ENCODE measurements around the gene VTN.

VTN gene

GRCh38 chr17:28368915-28369683 lies 1.0 kb downstream of the VTN start:
- no peak for DNase-seq (ENCODE audit: low read depth)

GRCh38 chr17:28368306-28368831 lies 1.7 kb downstream of the VTN start:
- DNase-seq (ENCODE audit: low read depth), result no peak

GRCh38 chr17:28367641-28368305 lies 2.3 kb downstream of the VTN start:
- no peak for DNase-seq (ENCODE audit: low read depth)

DNA sequence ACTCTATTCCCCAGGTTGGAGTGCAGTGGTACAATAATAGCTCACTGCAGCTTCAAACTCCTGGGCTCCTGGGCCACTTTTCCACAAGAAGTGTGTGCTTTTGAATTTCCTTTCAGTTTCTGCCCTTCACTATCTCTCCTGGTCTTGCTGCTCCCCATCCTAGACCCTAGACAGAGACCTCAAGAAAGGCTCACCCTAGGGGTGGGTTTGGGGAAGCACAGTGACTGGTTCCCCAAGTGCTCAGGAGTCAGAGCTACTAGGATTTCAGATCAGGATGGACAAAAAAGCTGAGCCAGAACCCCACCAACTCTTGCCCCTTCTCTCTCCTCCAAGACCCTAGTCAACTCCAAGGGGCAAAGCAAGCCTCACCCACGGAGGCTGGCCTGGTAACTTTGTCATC lies 3.5 kb downstream of the VTN start:
- no peak for DNase-seq (ENCODE audit: low read depth)

GRCh38 chr17:28365487-28365886 lies 4.6 kb downstream of the VTN start:
- DNase-seq (ENCODE audit: low read depth), result no peak

DNA sequence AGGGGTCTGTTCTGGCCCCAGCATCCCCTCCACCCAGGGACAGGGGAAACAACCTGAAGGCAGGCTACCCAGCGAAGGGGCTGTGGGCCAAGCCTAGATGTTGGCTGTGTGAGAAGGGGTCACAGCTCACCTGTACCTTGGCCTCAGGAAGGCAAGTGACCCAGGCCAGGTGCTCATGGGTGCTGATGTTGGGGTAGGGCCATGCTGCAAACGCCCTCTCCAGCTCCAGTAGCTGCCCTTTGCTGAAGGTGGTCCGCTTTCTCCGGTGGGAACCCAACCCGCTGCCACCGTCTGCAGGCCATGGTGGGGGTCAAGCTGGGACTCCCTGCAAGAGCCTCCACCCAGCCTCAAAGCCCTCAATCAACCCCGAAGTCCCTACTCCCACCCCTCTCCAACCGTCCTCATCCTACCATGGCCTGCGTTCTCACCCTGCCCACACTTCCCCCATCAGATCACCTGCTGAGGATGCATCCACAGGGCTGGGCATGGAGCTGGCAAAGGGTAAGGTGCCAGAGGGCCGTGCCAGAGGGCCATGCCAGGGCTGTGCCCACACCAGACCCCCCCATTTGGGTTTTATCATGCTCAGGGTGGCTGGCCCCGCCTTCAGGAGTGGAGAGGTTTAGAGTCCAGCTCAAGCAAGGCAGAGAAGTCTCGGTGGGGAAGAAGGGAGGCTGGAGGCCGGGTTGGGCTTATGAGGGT lies 5.3 kb downstream of the VTN start, which contains the start of gene SEBOX:
Gene SEBOX, minus strand, starts transcription at position 535 of the 699 bp plus-strand sequence. Its CDS starts 48 bp downstream, at position 487.
- DNase-seq (ENCODE audit: low read depth), result no peak

- DNase-seq (ENCODE audit: low read depth), result no peak
Measured at GRCh38 chr17:28363776-28364650, 6.1 kb downstream of the VTN start.

- no peak for DNase-seq (ENCODE audit: low read depth)
Measured at GRCh38 chr17:28363186-28363585, 6.9 kb downstream of the VTN start.

- no peak for DNase-seq (ENCODE audit: low read depth)
Measured at GRCh38 chr17:28357901-28358197, 12.3 kb downstream of the VTN start.

DNA sequence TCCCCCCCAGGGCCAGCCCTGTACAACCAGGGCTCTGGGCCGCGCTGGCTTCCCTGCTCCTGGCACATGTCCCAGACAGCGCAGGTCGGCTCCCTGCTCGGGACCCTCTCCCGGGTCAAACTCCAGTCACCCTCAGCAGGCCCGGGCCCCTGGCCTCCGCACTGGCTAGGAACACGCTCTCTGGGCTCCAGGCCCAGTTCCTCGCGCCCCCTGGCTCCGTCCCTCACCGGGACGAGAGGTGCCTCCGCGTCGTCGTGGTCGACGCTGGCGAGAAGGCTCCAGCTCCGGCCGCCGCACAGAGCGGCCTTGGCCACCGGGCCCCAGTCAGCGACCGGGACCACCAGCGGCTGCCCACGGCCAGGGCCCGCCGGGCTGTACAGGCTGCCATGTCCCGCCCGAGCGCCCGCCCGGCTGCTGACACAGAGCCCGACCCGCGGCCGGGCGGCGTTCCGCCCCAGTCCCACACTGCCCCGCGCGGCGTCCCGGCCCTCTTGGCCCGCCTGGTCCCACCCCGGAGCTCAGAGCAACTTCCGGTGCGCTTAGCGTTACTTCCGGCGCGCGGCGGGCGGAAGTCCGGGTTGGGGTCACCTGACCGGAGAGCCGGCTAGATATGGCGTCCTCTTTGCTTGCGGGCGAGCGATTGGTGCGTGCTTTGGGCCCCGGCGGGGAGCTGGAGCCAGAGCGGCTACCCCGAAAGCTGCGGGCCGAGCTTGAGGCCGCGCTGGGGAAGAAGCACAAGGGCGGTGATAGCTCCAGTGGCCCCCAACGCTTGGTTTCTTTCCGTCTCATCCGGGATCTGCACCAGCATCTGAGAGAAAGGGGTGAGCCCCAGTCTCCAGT lies 12.8 kb downstream of the VTN start, which contains the start of gene POLDIP2:
Gene POLDIP2, minus strand, starts transcription at position 467 of the 840 bp plus-strand sequence. Its CDS starts 79 bp downstream, at position 388.
- DNase-seq (ENCODE audit: low read depth), result peak; percentile 95

GRCh38 chr17:28350271-28350670 lies 19.8 kb downstream of the VTN start:
- no peak for DNase-seq (ENCODE audit: low read depth)

DNA sequence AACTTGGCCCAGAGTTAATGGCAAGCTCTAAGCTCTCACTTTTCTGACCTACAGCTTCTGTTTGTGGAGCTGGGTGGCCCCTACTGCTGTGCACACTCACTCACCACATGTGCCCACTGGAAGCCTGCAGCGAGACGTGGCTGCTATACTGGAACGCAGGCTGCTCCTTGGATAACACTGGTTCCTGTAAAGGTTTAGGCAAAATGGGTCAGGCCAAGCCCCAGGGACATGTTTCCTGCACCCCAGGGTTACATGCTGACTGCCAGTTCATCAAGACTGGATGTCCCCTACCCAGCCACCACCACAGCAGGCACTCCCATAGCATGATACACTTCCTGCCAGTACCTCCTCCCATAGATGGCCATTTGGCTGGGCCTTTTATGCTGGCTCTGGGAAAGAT lies 21.1 kb downstream of the VTN start:
- no peak for DNase-seq (ENCODE audit: low read depth)

DNA sequence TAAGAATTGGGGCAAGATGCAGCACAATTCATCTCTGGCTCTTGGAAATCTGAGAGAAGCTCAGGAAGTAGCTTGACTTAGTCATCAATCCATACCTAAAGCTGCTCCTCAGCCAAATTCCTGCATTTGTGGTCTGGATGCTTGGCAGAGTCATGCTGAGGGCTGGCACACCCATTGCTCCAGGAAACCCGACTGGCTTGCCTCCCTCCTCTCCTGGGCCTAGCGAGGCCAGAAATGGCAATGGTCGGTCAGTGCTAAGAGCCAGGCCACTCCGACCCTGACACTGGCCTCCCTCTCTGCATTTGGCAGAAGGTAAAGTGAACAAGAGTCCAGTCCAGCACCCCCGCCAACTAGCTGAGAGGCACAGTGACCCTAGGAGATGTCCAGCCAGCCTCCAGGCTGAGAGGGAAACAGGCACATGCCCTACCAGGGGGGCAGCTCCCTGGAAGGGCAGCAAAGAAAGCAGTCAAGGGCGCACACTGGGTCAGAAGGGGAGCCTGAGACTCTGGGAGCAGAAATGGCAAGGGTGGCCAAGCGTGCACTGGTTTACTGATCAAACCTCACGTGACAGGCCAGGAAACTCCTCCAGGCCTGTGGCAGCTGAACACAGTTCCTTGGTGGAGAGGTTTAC lies 22.7 kb downstream of the VTN start:
- no peak for DNase-seq (ENCODE audit: low read depth)

DNA sequence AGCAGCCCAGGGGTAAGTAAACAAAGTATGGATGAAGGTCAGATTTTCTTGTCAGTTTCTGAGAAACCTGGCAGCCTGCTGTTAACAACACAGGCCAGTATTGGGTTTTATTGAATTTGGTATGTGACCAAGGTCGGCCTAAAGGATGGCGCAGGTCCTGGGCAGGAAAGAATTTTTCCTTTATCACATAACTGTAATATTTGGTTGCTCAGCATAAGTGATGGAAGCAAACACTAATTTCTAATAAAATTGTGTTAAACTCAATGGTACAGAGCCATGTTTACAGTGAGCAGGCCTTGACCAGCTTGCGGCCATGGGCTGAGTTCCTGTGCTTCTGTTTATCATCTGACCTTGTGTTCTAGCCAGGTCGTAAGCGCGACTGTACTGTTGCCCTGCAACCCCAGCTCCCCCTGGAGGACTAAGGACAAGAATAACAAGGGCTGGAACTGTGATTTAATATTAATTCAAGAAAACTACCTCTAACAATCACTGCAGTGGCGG lies 23.3 kb downstream of the VTN start:
- DNase-seq (ENCODE audit: low read depth), result no peak

- DNase-seq (ENCODE audit: low read depth), result no peak
Measured at GRCh38 chr17:28346199-28346580, 23.9 kb downstream of the VTN start.

- DNase-seq (ENCODE audit: low read depth), result no peak
Measured at GRCh38 chr17:28345419-28346198, 24.5 kb downstream of the VTN start.

DNA sequence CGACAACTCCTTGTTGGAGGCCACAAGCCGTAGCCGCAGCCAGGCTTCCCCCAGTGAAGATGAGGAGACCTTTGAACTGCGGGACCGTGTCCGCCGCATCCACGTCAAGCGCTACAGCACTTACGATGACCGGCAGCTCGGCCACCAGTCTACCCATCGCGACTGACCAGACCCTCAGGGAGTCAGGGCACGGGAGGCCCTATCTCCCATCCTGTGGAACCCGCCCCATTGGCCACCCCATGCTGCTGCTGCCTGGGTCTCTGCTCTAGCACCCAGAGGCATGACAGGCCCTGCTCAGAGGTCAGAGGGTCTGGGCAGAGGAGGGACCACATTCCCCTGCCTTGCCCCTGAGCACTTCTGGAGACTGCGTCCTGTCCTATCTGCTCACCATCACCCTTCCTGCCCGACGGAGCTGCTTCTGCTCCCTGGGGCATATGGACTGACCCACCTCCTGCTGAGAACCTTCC lies 25.6 kb downstream of the VTN start:
- DNase-seq (ENCODE audit: low read depth), result no peak

- DNase-seq (ENCODE audit: low read depth), result no peak
Measured at GRCh38 chr17:28344011-28344410, 26.1 kb downstream of the VTN start.

DNA sequence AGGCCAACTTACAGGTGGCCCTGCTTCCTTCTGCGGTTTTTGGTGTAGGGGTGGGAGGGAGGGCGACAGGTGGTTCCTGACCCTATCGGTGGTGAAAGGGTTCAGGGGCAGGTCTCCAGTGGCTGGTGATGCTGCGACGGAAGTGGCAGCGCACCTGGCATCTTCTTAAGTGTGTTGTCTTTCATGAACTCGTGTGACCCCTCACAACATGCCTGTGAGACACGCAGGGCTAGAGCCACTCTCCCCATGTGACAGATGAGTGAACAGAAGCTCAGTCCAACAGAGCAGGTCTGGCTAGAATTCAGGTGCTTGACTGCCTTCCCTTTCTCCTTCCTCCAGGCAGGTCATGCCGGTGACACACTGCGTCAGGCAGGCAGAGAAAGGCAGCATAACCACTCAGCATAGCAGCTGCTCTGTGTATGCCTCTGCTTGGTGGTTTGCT lies 26.6 kb downstream of the VTN start:
- no peak for DNase-seq (ENCODE audit: low read depth)
